Measurements from ENCODE around the gene MMD. TPM values are rescaled to one million over a fixed set of nuclear protein-coding genes. Genes with fewer than 3 reads are reported as not detected.

MMD gene
- total and polyA plus RNA-seq, 2 of the 13 experiments (the other 11 are each of a cell fraction or from before 2014, with no cell fraction given) = 121 to 225 TPM

DNA sequence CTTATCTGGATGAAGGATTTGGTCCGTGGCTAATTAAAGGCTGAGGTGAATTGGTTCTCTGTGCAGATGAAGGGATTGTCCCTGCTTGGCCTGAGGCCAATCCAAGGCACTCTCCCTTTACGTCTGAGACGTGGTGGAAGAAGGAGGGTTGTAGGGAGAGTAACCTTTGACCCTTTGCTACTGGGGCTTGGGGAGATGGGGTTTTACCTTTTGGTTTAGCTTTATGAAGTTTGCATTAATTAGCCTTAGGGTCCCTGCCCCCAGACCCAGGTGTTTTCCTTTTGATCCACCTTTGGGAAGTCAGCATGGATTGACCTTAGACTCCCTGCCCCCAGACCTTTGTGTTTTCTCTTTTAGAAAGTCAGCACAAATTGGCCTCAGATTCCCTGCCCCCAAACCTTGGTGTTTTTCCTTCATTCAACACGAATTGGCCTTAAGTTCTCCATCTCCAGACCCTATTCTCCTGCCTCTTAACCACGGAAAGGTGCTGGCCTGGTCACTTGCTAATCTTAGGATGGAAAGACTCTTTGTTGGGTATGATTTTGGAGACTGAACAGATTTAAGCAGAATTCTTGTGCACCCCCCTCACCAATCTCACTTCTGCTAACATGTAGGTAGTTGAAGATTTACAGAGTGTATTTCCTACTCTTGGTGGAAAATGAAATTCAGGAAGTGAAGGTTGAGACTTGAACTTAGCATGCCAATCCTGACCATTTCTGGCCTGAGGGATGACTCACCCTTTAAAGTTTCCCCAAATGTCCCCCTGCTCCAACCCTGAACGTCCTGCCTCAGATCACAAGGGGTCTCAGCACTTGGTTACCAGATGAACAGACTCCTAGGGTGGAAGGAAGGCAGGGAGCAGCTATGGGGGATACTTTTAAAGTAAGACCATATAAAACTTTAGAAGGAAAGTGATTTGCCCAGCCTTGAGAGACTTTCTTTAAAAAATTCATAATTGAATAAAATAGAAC is 23.1 kb upstream of the MMD start (continued):
- TF ChIP-seq RBM39 (IDR thresholded peaks at IDR 0.05; ENCODE audit: low read depth, low read length, poor library complexity, severe bottlenecking) (no peak), ZNF549 (CRISPR knock-in tag; IDR thresholded peaks at IDR 0.05) (no peak), SMYD3 (CRISPR knock-in tag; IDR thresholded peaks at IDR 0.05) (no peak), NR3C1 (CRISPR knock-in tag; IDR thresholded peaks at IDR 0.05) (no peak), ZNF431 (CRISPR knock-in tag; IDR thresholded peaks at IDR 0.05; ENCODE audit: borderline replicate concordance, low read depth) (0 out of 2 replicates have a peak, but pooled peaks have one; percentile 46), PAF1 (CRISPR knock-in tag; IDR thresholded peaks at IDR 0.05) (no peak), NFRKB (IDR thresholded peaks at IDR 0.05) (no peak), TSC22D2 (CRISPR knock-in tag; IDR thresholded peaks at IDR 0.05; ENCODE audit: borderline replicate concordance) (no peak; the same call in 1 of the 2 replicates)
- TF ChIP-seq, protein P1, sequence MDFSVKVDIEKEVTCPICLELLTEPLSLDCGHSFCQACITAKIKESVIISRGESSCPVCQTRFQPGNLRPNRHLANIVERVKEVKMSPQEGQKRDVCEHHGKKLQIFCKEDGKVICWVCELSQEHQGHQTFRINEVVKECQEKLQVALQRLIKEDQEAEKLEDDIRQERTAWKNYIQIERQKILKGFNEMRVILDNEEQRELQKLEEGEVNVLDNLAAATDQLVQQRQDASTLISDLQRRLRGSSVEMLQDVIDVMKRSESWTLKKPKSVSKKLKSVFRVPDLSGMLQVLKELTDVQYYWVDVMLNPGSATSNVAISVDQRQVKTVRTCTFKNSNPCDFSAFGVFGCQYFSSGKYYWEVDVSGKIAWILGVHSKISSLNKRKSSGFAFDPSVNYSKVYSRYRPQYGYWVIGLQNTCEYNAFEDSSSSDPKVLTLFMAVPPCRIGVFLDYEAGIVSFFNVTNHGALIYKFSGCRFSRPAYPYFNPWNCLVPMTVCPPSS (IDR thresholded peaks at IDR 0.05) = no peak
- TF ChIP-seq, protein P2, sequence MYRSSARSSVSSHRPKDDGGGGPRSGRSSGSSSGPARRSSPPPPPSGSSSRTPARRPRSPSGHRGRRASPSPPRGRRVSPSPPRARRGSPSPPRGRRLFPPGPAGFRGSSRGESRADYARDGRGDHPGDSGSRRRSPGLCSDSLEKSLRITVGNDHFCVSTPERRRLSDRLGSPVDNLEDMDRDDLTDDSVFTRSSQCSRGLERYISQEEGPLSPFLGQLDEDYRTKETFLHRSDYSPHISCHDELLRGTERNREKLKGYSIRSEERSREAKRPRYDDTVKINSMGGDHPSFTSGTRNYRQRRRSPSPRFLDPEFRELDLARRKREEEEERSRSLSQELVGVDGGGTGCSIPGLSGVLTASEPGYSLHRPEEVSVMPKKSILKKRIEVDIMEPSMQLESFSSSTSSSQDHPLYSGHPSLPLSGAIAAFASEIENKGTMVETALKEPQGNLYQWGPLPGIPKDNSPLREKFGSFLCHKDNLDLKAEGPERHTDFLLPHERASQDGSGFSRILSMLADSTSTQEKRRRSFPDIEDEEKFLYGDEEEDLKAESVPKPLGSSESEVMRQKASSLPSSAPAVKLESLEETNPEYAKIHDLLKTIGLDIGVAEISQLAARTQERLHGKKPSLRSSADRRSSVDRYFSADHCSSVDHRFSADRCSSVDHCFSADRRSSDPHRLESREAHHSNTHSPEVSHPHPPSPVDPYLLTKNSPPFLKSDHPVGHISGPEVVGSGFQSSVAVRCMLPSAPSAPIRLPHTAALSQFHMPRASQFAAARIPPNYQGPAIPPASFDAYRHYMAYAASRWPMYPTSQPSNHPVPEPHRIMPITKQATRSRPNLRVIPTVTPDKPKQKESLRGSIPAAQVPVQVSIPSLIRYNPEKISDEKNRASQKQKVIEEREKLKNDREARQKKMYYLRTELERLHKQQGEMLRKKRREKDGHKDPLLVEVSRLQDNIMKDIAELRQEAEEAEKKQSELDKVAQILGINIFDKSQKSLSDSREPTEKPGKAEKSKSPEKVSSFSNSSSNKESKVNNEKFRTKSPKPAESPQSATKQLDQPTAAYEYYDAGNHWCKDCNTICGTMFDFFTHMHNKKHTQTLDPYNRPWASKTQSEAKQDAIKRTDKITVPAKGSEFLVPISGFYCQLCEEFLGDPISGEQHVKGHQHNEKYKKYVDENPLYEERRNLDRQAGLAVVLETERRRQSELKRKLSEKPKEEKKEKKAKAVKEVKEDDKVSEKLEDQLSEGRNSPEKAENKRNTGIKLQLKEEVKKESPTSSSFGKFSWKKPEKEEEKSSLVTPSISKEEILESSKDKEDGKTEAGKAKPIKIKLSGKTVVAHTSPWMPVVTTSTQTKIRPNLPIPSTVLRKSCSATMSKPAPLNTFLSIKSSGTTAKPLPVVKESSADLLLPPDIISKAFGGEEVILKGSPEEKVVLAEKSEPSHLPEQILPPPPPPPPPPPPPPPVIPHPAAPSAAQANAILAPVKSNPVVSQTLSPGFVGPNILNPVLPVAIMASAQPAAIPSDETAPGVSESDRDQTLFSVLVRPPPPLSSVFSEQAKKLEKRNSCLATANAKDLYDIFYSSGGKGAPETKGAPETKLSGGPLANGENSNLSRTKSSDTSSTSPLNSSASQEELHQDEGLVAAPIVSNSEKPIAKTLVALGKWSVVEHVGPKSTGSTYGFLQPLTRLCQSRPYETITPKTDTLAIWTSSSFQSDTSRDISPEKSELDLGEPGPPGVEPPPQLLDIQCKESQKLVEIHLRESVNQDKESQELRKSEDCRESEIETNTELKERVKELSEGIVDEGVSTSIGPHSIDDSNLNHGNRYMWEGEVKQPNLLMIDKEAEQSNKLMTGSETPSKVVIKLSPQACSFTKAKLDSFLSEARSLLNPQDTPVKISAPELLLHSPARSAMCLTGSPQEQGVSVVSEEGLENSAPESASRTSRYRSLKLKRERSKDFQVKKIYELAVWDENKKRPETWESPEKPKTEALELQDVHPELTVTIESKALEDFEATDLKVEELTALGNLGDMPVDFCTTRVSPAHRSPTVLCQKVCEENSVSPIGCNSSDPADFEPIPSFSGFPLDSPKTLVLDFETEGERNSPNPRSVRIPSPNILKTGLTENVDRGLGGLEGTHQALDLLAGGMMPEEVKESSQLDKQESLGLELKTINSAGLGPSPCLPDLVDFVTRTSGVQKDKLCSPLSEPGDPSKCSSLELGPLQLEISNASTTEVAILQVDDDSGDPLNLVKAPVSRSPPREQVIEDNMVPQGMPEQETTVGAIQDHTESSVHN (CRISPR knock-in tag; IDR thresholded peaks at IDR 0.05) = no peak
- TF ChIP-seq, protein P3, sequence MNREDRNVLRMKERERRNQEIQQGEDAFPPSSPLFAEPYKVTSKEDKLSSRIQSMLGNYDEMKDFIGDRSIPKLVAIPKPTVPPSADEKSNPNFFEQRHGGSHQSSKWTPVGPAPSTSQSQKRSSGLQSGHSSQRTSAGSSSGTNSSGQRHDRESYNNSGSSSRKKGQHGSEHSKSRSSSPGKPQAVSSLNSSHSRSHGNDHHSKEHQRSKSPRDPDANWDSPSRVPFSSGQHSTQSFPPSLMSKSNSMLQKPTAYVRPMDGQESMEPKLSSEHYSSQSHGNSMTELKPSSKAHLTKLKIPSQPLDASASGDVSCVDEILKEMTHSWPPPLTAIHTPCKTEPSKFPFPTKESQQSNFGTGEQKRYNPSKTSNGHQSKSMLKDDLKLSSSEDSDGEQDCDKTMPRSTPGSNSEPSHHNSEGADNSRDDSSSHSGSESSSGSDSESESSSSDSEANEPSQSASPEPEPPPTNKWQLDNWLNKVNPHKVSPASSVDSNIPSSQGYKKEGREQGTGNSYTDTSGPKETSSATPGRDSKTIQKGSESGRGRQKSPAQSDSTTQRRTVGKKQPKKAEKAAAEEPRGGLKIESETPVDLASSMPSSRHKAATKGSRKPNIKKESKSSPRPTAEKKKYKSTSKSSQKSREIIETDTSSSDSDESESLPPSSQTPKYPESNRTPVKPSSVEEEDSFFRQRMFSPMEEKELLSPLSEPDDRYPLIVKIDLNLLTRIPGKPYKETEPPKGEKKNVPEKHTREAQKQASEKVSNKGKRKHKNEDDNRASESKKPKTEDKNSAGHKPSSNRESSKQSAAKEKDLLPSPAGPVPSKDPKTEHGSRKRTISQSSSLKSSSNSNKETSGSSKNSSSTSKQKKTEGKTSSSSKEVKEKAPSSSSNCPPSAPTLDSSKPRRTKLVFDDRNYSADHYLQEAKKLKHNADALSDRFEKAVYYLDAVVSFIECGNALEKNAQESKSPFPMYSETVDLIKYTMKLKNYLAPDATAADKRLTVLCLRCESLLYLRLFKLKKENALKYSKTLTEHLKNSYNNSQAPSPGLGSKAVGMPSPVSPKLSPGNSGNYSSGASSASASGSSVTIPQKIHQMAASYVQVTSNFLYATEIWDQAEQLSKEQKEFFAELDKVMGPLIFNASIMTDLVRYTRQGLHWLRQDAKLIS (CRISPR knock-in tag; IDR thresholded peaks at IDR 0.05) = no peak
- TF ChIP-seq, protein P4, sequence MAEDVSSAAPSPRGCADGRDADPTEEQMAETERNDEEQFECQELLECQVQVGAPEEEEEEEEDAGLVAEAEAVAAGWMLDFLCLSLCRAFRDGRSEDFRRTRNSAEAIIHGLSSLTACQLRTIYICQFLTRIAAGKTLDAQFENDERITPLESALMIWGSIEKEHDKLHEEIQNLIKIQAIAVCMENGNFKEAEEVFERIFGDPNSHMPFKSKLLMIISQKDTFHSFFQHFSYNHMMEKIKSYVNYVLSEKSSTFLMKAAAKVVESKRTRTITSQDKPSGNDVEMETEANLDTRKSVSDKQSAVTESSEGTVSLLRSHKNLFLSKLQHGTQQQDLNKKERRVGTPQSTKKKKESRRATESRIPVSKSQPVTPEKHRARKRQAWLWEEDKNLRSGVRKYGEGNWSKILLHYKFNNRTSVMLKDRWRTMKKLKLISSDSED (CRISPR knock-in tag; IDR thresholded peaks at IDR 0.05) = no peak
